Astrocyte (in vitro differentiated cells and primary cell): ENCODE results near the gene KCNJ5. TPM values are rescaled to one million over a fixed set of nuclear protein-coding genes. Genes with fewer than 3 reads are reported as not detected.

Experiments
- DNase-seq: peaks from one replicate; pipeline ENCODE4 v3.0.0-alpha.2; 2010; ENCODE audit warnings: low read depth
- FAIRE-seq: peaks from 2 replicates; lab custom pipeline; 2011; peaks lifted over from hg19 to GRCh38; lab: Jason Lieb, UNC
- H2AFZ ChIP-seq: 2 replicates; pipeline ENCODE4 v1.6.0; 2012; ENCODE audit warnings: low read depth, low read length, inconsistent platforms
- H3K27ac ChIP-seq: 2 replicates; pipeline ENCODE4 v1.5.1; 2011; ENCODE audit warnings: low read depth, low read length, inconsistent platforms
- H3K27me3 ChIP-seq: 2 replicates; pipeline ENCODE4 v1.6.0; 2011; ENCODE audit warnings: low read length, inconsistent platforms; ENCODE audit not compliant: insufficient read depth
- H3K36me3 ChIP-seq: 2 replicates; pipeline ENCODE4 v1.5.1; 2011; ENCODE audit warnings: low read length, inconsistent platforms; ENCODE audit not compliant: insufficient read depth
- H3K4me1 ChIP-seq: 2 replicates; pipeline ENCODE4 v1.5.1; 2011; ENCODE audit warnings: low read length, inconsistent platforms; ENCODE audit not compliant: insufficient read depth
- H3K4me2 ChIP-seq: 2 replicates; pipeline ENCODE4 v1.6.0; 2012; ENCODE audit warnings: low read length, inconsistent platforms
- H3K4me3 ChIP-seq: 2 replicates; pipeline ENCODE4 v1.5.1; 2011; ENCODE audit warnings: low read depth, mild to moderate bottlenecking, low read length, inconsistent platforms; ENCODE audit not compliant: insufficient read depth
- H3K79me2 ChIP-seq: 2 replicates; pipeline ENCODE4 v1.6.0; 2012; ENCODE audit warnings: mild to moderate bottlenecking, low read length, inconsistent platforms; ENCODE audit not compliant: insufficient read depth
- H3K9ac ChIP-seq: 2 replicates; pipeline ENCODE4 v1.6.0; 2012; ENCODE audit warnings: mild to moderate bottlenecking, low read length, inconsistent platforms
- H3K9me3 ChIP-seq: 2 replicates; pipeline ENCODE4 v1.5.1; 2012; ENCODE audit warnings: low read depth, mild to moderate bottlenecking, low read length, inconsistent platforms; ENCODE audit not compliant: insufficient read depth
- H4K20me1 ChIP-seq: 2 replicates; pipeline ENCODE4 v1.6.0; 2012; ENCODE audit warnings: low read length, inconsistent platforms; ENCODE audit not compliant: insufficient read depth
- H3K27ac Mint-ChIP-seq: one replicate; pipeline ENCODE4 v1.8.0; 2021; ENCODE audit warnings: mild to moderate bottlenecking, mixed read lengths; ENCODE audit not compliant: unreplicated experiment
- H3K27me3 Mint-ChIP-seq: one replicate; pipeline ENCODE4 v1.8.0; 2021; ENCODE audit warnings: low read depth, mixed read lengths; ENCODE audit not compliant: unreplicated experiment
- H3K36me3 Mint-ChIP-seq: one replicate; pipeline ENCODE4 v1.8.0; 2021; ENCODE audit warnings: low read depth, mixed read lengths; ENCODE audit not compliant: unreplicated experiment
- H3K4me1 Mint-ChIP-seq: one replicate; pipeline ENCODE4 v1.8.0; 2021; ENCODE audit warnings: low read depth, mixed read lengths; ENCODE audit not compliant: unreplicated experiment
- H3K4me3 Mint-ChIP-seq: one replicate; pipeline ENCODE4 v1.8.0; 2021; ENCODE audit warnings: mild to moderate bottlenecking, moderate library complexity, mixed read lengths; ENCODE audit not compliant: unreplicated experiment
- H3K9me3 Mint-ChIP-seq: one replicate; pipeline ENCODE4 v1.8.0; 2021; ENCODE audit warnings: mild to moderate bottlenecking, mixed read lengths; ENCODE audit not compliant: unreplicated experiment
- CTCF ChIP-seq: IDR thresholded peaks from 2 replicates; pipeline ENCODE4 v1.5.1; 2011; ENCODE audit warnings: low read depth, mild to moderate bottlenecking, inconsistent platforms, low read length, moderate library complexity; ENCODE audit not compliant: insufficient read depth
- EZH2 ChIP-seq: IDR thresholded peaks from 2 replicates; pipeline ENCODE4 v1.6.1; 2012; ENCODE audit warnings: mild to moderate bottlenecking, low read length, inconsistent platforms; ENCODE audit not compliant: insufficient read depth
- total RNA-seq: library from RNA; stranded (reverse); gene quantifications from 2 replicates; pipeline ENCODE4 v1.2.1, GENCODE V29; 2021

The KCNJ5 gene
- total RNA-seq, 1 donor from 2014 or later = 1.4 TPM

- Histone ChIP-seq H3K79me2 (no peaks in the 10 kb centered on the region), H2AFZ (peak overlapping the region; percentile 40), H3K36me3 (no peaks in the 10 kb centered on the region), H4K20me1 (no peaks in the 10 kb centered on the region), H3K9me3 (no peaks in the 10 kb centered on the region), H3K27ac (no peak overlapping the region), H3K4me1 (no peaks in the 10 kb centered on the region), H3K4me2 (peak overlapping the region; percentile 2), H3K9ac (no peak overlapping the region), H3K27me3 (peaks cover 4% of the 10 kb centered on the region), H3K4me3 (no peak overlapping the region)
- TF ChIP-seq CTCF = no peak
- TF ChIP-seq EZH2 = no peak
- peaks cover 2% of the 10 kb centered on the region for H3K9me3 Mint-ChIP-seq
- DNase-seq (peak; percentile 55), FAIRE-seq (no peak)
- peaks cover 14% of the 10 kb centered on the region for H3K4me1 Mint-ChIP-seq
- H3K27me3 Mint-ChIP-seq = peaks cover 32% of the 10 kb centered on the region
- no peak overlapping the region for H3K27ac Mint-ChIP-seq
- no peak overlapping the region for H3K4me3 Mint-ChIP-seq
- no peaks in the 10 kb centered on the region for H3K36me3 Mint-ChIP-seq
Measured at GRCh38 chr11:128936606-128937251, 45.6 kb downstream of the KCNJ5 start.

GRCh38 chr11:128937480-128937879 lies 46.3 kb downstream of the KCNJ5 start:
- Histone ChIP-seq H4K20me1 (no peaks in the 10 kb centered on the region), H3K4me1 (no peaks in the 10 kb centered on the region), H3K79me2 (no peaks in the 10 kb centered on the region), H3K4me2 (no peak overlapping the region), H3K27me3 (peaks cover 4% of the 10 kb centered on the region), H3K27ac (no peak overlapping the region), H3K4me3 (no peak overlapping the region), H3K9me3 (no peaks in the 10 kb centered on the region), H2AFZ (peak overlapping the region; percentile 40), H3K9ac (no peak overlapping the region), H3K36me3 (no peaks in the 10 kb centered on the region)
- Mint-ChIP-seq H3K27me3 (peaks cover 35% of the 10 kb centered on the region), H3K27ac (no peak overlapping the region), H3K4me1 (peaks cover 14% of the 10 kb centered on the region), H3K36me3 (no peaks in the 10 kb centered on the region), H3K9me3 (peaks cover under 1% of the 10 kb centered on the region), H3K4me3 (no peak overlapping the region)
- FAIRE-seq = no peak
- DNase-seq = no peak
- no peak for TF ChIP-seq EZH2
- no peak for TF ChIP-seq CTCF

- Mint-ChIP-seq H3K27ac (no peak overlapping the region), H3K4me3 (no peak overlapping the region), H3K4me1 (peaks cover 14% of the 10 kb centered on the region), H3K27me3 (peaks cover 37% of the 10 kb centered on the region), H3K36me3 (no peaks in the 10 kb centered on the region), H3K9me3 (no peaks in the 10 kb centered on the region)
- Histone ChIP-seq H3K79me2 (no peaks in the 10 kb centered on the region), H3K4me2 (no peak overlapping the region), H3K9ac (no peak overlapping the region), H4K20me1 (no peaks in the 10 kb centered on the region), H3K27ac (no peak overlapping the region), H3K9me3 (no peaks in the 10 kb centered on the region), H3K4me3 (no peak overlapping the region), H3K4me1 (no peaks in the 10 kb centered on the region), H3K27me3 (peaks cover 7% of the 10 kb centered on the region), H3K36me3 (no peaks in the 10 kb centered on the region), H2AFZ (no peak overlapping the region)
- FAIRE-seq (no peak), DNase-seq (no peak)
- TF ChIP-seq CTCF (no peak), EZH2 (no peak)
Measured at GRCh38 chr11:128938156-128938885, 47.2 kb downstream of the KCNJ5 start.
